Heart right ventricle (tissue), 16 donors: ENCODE measurements around the gene XRCC5. TPM values are rescaled to one million over a fixed set of nuclear protein-coding genes. Genes with fewer than 3 reads are reported as not detected.

Source experiments
- ATAC-seq, 8 donors: fragments of 200-7000 bp; cut with Tn5 transposase; one replicate each; pipeline ENCODE4 v1.9.1; 2020; ENCODE audit warnings: mild to moderate bottlenecking in 8 of 8, moderate library complexity in 8 of 8, moderate number of reproducible peaks in 1 of 8
- DNase-seq, 2 donors: peaks; one replicate each; pipeline ENCODE4 v3.0.0-alpha.2; 2020
- H3K27ac ChIP-seq, 10 donors: fragments of 200-600 bp; sonication (generic) in 2 of 10; one replicate each; pipeline versions ENCODE4 v1.5.0 to v1.8.0; 2020 to 2022; ENCODE audit warnings: mild to moderate bottlenecking in 3 of 10
- H3K27me3 ChIP-seq, 7 donors: fragments of 200-600 bp; one replicate each; pipeline ENCODE4 v1.8.0; 2021 to 2022; ENCODE audit warnings: mild to moderate bottlenecking in 2 of 7
- H3K36me3 ChIP-seq, 9 donors: fragments of 200-600 bp; sonication (generic) in 1 of 9; one replicate each; pipeline versions ENCODE4 v1.5.0 to v1.8.0; 2020 to 2022; ENCODE audit warnings: mild to moderate bottlenecking in 2 of 9
- H3K4me1 ChIP-seq, 9 donors: fragments of 200-600 bp; sonication (generic) in 1 of 9; one replicate each; pipeline versions ENCODE4 v1.5.0 to v1.8.0; 2020 to 2022; ENCODE audit warnings: mild to moderate bottlenecking in 4 of 9
- H3K4me3 ChIP-seq, 10 donors: fragments of 200-600 bp; sonication (generic) in 2 of 10; one replicate each; pipeline versions ENCODE4 v1.5.0 to v1.8.0; 2020 to 2022; ENCODE audit warnings: mild to moderate bottlenecking in 7 of 10, moderate library complexity in 2 of 10
- H3K9me3 ChIP-seq, 11 donors: fragments of 200-600 bp in 10 of 11; sonication (generic) in 2 of 11; one replicate each; pipeline versions ENCODE4 v1.5.0 to v1.8.0; 2013 to 2022; ENCODE audit warnings: mild to moderate bottlenecking in 2 of 11, control low read depth in 1 of 11, moderate library complexity in 1 of 11
- CTCF ChIP-seq, 9 donors: fragments of 200-600 bp; sonication (generic) in 2 of 9; IDR thresholded peaks; one replicate each; pipeline versions ENCODE4 v1.5.0 to v1.8.0; 2021 to 2022; ENCODE audit warnings: antibody characterized with exemption in 9 of 9, mild to moderate bottlenecking in 5 of 9, moderate library complexity in 1 of 9
- WGBS, 2 donors: extraction: QIAGEN DNeasy Blood & Tissue Kit; methylation state at CpG; one replicate each; pipeline ENCODE4 v1.1.7; 2013; ENCODE audit warnings: inconsistent platforms in 1 of 2; 5-methylcytosine and 5-hydroxymethylcytosine counted together
- intact Hi-C, 10 donors: fragments of 100-400 bp; cut with DNase I; formaldehyde crosslinking; loops; one replicate each; pipeline versions ENCODE4 v1.11.1 to v1.14.2; 2022
- polyA plus RNA-seq, 2 donors: library from polyadenylated mRNA; stranded (reverse); fragments of 200-250 nt; gene quantifications; one replicate each; pipeline ENCODE4 v1.2.3, GENCODE V29; 2013
- total RNA-seq, 10 donors: library from RNA; stranded (reverse); fragmentation: NEBNext Ultra II Directional in 3 of 10; extraction: Animal tissue kit (Norgen Biotek cat#: 25700) in 3 of 10; gene quantifications; one replicate each; pipeline versions ENCODE4 v1.2.1 to v1.2.4, GENCODE V29; 2021 to 2023
- donor health status: Arrhythmogenic right ventricular cardiomyopathy.
- donor health status: ischemic (EF 13 %, LVEDD 7.1; RV severe dilation, severe dysfunction).
- donor health status: healthy with polysubstance abuse.
- donor health status: DM: no; HTN: yes; CAD: no.
- donor health status: DM: no; HTN: no; CAD: no.
- donor health status: ischemic (EF 25% LVEDD 6.9; RV normal size, moderate dysfunction).
- donor health status: ischemic (EF 25% LVEDD 5.7; RV mildly dilated, moderate dysfunction).
- donor health status: healthy.
- donor health status: DM: yes; HTN: yes; CAD: no.
- donor health status: Ischemic cardiomyopathy.
- donor health status: ischemic (EF 35%, LVEDD 5.7; RV mildly dilated, moderate dysfunction).
- donor health status: nonischemic (EF 11% LVEDD 7.7; RV severe dilation, severe dysfunction).
- donor health status: DM: yes; HTN: yes; CAD: no.
- donor health status: PGD.
- donor health status: ischemic (EF 29% LVEDD 5.4; RV normal size, mild dysfunction).
- donor health status: nonischemic (EF 23%, LVEDD 6.1; RV moderate dilation, normal function).

XRCC5 gene
- total and polyA plus RNA-seq, 12 donors: 35.6 to 163 (median 134) TPM

- H3K4me3 ChIP-seq: no peak overlapping the region
- peaks cover 3 to 84% (median 51%) of the 10 kb centered on the region in 9 donors for H3K4me1 ChIP-seq
- no peak overlapping the region for H3K27ac ChIP-seq
- intact Hi-C loops: loop anchor here in 2 of 10 donors (5.0 to 10.0 kb wide), 2 partner anchors 299 to 301 kb away; partner anchors contain the start of gene SMARCAL1 (in 2 of the 2)
- ATAC-seq (no peak), DNase-seq (no peak)
- peaks cover 0 to 77% (median 39%) of the 10 kb centered on the region in 9 donors for H3K36me3 ChIP-seq
- TF ChIP-seq CTCF (IDR thresholded peaks at IDR 0.05): no peak
- no peaks in the 10 kb centered on the region for H3K9me3 ChIP-seq
- WGBS, 2 donors: 87 to 91% methylated on average over 3 of the region's 3 CpGs
- H3K27me3 ChIP-seq: no peaks in the 10 kb centered on the region
Measured at GRCh38 chr2:216113572-216113971, 4.4 kb downstream of the XRCC5 start.

- peak overlapping the region in 2 of 10 donors; percentile 56 to 60 for H3K4me3 ChIP-seq
- DNase-seq (peak in 1 of 2 donors; percentile 12), ATAC-seq (peak in 2 of 8 donors; percentile 4 to 52)
- no peaks in the 10 kb centered on the region for H3K27me3 ChIP-seq
- no peak for TF ChIP-seq CTCF (IDR thresholded peaks at IDR 0.05)
- intact Hi-C loops: loop anchor here in 3 of 10 donors (2.0 to 10.0 kb wide), 3 partner anchors 34 to 300 kb away; partner anchors contain the start of genes SMARCAL1 (in 2 of the 3), PECR (in 1 of the 3) and TMEM169 (in 1 of the 3)
- peaks cover 0 to 85% (median 46%) of the 10 kb centered on the region in 9 donors for H3K36me3 ChIP-seq
- H3K9me3 ChIP-seq: no peaks in the 10 kb centered on the region
- WGBS, 2 donors: 36 to 41% methylated on average over 4 of the region's 4 CpGs
- peaks cover 3 to 89% (median 49%) of the 10 kb centered on the region in 9 donors for H3K4me1 ChIP-seq
- peak overlapping the region in 4 of 10 donors; percentile 37 to 91 (median 70) for H3K27ac ChIP-seq
Measured at GRCh38 chr2:216114382-216114713, 5.2 kb downstream of the XRCC5 start.

- WGBS, 2 donors: 6 to 7% methylated on average over 29 of the region's 29 CpGs
- H3K36me3 ChIP-seq: peaks cover 0 to 91% (median 47%) of the 10 kb centered on the region in 9 donors
Measured at GRCh38 chr2:216114714-216115531, 5.8 kb downstream of the XRCC5 start.

More at GRCh38 chr2:216114714-216115531, 5.8 kb downstream of the XRCC5 start:
- Histone ChIP-seq H3K4me1 (peaks cover 3 to 89% (median 46%) of the 10 kb centered on the region in 9 donors), H3K27me3 (no peaks in the 10 kb centered on the region), H3K4me3 (peak overlapping the region; percentile 11 to 60 (median 54)), H3K9me3 (no peaks in the 10 kb centered on the region), H3K27ac (peak overlapping the region; percentile 31 to 91 (median 80))
- peak; percentile 77 to 96 (median 88) for TF ChIP-seq CTCF (IDR thresholded peaks at IDR 0.05)
- DNase-seq (peak; percentile 93 to 99), ATAC-seq (peak; percentile 96 to 99 (median 98))
- intact Hi-C loops: loop anchor here in 3 of 10 donors (2.0 to 10.0 kb wide), 3 partner anchors 34 to 300 kb away; partner anchors contain the start of genes SMARCAL1 (in 2 of the 3), PECR (in 1 of the 3) and TMEM169 (in 1 of the 3)
